NCI-H2029 (cell line): ENCODE measurements around the gene SCLY.
"Not testable (repeated sequence)": the region's sequence is repeated elsewhere in the genome, so short reads cannot be mapped to it uniquely, and the experiment has no call there.

Experiments used
- DNase-seq: peaks from one replicate; lab custom pipeline; 2025; lab: John Stamatoyannopoulos, UW

Gene SCLY

GRCh38 chr2:238060542-238061314, at the start of gene SCLY:
Gene SCLY (plus strand): TSS chr2:238061001. CDS start chr2:238061055, 54 bp downstream.
- DNase-seq, result peak; percentile 94

GRCh38 chr2:238013806-238014205, 47.0 kb upstream of the SCLY start:
- no peak for DNase-seq

- no peak for DNase-seq
Measured at GRCh38 chr2:238015705-238016104, 45.1 kb upstream of the SCLY start.

GRCh38 chr2:238016526-238016925, 44.3 kb upstream of the SCLY start:
- DNase-seq, result peak; percentile 80

GRCh38 chr2:238019962-238020361, 40.8 kb upstream of the SCLY start:
- no peak for DNase-seq

GRCh38 chr2:238020816-238021215, 40.0 kb upstream of the SCLY start:
- no peak for DNase-seq

- no peak for DNase-seq
Measured at GRCh38 chr2:238021327-238021726, 39.5 kb upstream of the SCLY start.

- DNase-seq, result no peak
Measured at GRCh38 chr2:238022594-238023157, 38.1 kb upstream of the SCLY start.

GRCh38 chr2:238023608-238024007, 37.2 kb upstream of the SCLY start:
- no peak for DNase-seq

- DNase-seq, result no peak
Measured at GRCh38 chr2:238024986-238025385, 35.8 kb upstream of the SCLY start.

- DNase-seq, result no peak
Measured at GRCh38 chr2:238025741-238026360, 35.0 kb upstream of the SCLY start.

GRCh38 chr2:238027058-238027457, 33.7 kb upstream of the SCLY start:
- no peak for DNase-seq

- DNase-seq, result no peak
Measured at GRCh38 chr2:238027591-238028415, 33.0 kb upstream of the SCLY start.

GRCh38 chr2:238029853-238030252, 30.9 kb upstream of the SCLY start:
- DNase-seq, result no peak

GRCh38 chr2:238030422-238031155, 30.2 kb upstream of the SCLY start:
- DNase-seq, result no peak

- no peak for DNase-seq
Measured at GRCh38 chr2:238031751-238032150, 29.1 kb upstream of the SCLY start.

GRCh38 chr2:238032755-238033337, 28.0 kb upstream of the SCLY start:
- DNase-seq, result no peak

- not testable (repeated sequence) for DNase-seq
Measured at GRCh38 chr2:238033991-238034390, 26.8 kb upstream of the SCLY start.

GRCh38 chr2:238038203-238038602, 22.6 kb upstream of the SCLY start:
- DNase-seq, result no peak

- no peak for DNase-seq
Measured at GRCh38 chr2:238039151-238039550, 21.6 kb upstream of the SCLY start.

- no peak for DNase-seq
Measured at GRCh38 chr2:238039985-238040384, 20.8 kb upstream of the SCLY start.
